HG03575 (cell line): ENCODE data around the gene POLR1A.
A peak's percentile ranks its signal among the peaks of the same experiment; 100 is the strongest.

Experiments used
- ATAC-seq: cut with Tn5 transposase; IDR thresholded peaks from one replicate; pipeline ENCODE4 v1.9.1; 2021; ENCODE audit not compliant: unreplicated experiment, insufficient number of reproducible peaks, low FRiP score; ENCODE audit errors: extremely low read depth

The POLR1A gene

GRCh38 chr2:86105252-86105968, at the start of gene POLR1A:
Gene POLR1A, minus strand, starts transcription at chr2:86105886. Its CDS starts 110 bp downstream, at chr2:86105776.
- ATAC-seq = peak; percentile 31

- ATAC-seq = no peak
Measured at GRCh38 chr2:86150502-86150901, 44.8 kb upstream of the POLR1A start.

DNA sequence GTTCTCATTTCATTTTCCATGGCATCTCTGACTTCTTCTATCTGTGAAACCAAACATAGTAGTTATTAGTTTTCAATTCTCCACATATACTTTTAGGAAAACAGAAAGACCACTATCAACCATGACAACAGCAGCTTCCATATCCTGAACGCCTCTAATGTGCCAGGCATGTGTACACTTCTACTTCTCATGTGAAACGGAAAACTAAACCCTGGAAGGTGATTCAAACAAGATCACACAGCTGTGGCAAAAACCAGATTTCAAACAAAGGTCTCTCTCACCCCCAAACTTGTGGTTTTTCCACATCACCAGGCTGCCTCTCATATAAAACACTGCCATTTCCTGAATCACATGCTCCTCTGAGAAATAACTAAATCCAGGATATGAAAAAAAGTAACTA, 42.1 kb upstream of the POLR1A start:
- ATAC-seq = no peak

DNA sequence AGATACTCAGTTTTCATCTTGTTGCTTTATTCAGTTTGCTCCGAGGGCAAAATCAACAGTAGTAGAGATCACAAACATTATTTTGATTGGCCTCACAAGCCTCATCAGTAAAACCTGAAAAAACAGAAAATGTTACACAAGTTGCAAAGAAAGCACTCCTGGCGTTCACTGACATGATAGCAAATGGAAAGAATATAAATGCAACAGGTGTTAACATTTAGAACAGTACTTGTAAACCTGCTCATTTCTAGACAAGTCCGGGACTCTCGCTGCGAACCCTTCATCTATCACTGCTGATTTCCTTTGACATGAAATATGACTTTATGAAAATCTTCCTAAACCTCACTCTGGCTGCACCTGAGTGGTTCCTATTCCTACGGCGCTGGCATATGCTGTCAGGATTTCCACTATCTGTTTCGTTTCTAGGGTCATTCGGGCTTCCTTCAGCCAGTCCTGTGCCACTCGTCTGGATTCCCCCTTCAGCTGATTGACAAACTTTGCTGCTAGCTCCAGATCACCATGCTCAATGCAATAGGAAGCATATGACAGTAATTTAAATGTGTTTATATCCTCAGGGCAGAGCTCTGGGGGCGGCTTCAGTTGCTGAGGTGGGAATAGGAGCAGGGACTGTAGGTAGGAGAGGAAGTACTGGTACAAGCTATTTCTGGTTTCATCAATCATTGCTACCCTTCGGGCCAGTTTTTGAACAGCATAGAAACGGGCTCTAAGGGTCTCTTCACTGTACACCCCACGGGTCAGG, 38.4 kb upstream of the POLR1A start:
- no peak for ATAC-seq

DNA sequence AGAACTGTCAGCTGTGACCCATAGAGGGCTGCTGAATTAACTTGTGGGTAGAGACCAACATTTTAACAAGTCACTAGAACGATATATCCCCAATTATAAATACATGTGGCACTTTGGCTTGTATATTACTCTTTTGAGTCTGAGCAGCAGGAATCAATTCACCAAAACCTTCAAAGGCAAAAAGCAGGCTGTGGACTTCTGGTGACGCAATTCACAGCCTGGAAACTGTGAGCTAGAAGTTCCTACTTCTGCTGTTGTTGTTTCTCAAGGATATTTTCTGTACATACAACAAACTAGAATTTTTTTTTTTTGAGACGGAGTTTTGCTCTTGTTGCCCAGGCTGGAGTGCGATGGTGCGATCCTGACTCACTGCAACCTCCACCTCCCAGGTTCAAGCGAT, 37.6 kb upstream of the POLR1A start:
- ATAC-seq = no peak

GRCh38 chr2:86142436-86143257, 37.0 kb upstream of the POLR1A start:
- ATAC-seq = no peak

GRCh38 chr2:86140969-86141392, 35.3 kb upstream of the POLR1A start:
- ATAC-seq = no peak

- no peak for ATAC-seq
Measured at GRCh38 chr2:86139981-86140380, 34.3 kb upstream of the POLR1A start.

DNA sequence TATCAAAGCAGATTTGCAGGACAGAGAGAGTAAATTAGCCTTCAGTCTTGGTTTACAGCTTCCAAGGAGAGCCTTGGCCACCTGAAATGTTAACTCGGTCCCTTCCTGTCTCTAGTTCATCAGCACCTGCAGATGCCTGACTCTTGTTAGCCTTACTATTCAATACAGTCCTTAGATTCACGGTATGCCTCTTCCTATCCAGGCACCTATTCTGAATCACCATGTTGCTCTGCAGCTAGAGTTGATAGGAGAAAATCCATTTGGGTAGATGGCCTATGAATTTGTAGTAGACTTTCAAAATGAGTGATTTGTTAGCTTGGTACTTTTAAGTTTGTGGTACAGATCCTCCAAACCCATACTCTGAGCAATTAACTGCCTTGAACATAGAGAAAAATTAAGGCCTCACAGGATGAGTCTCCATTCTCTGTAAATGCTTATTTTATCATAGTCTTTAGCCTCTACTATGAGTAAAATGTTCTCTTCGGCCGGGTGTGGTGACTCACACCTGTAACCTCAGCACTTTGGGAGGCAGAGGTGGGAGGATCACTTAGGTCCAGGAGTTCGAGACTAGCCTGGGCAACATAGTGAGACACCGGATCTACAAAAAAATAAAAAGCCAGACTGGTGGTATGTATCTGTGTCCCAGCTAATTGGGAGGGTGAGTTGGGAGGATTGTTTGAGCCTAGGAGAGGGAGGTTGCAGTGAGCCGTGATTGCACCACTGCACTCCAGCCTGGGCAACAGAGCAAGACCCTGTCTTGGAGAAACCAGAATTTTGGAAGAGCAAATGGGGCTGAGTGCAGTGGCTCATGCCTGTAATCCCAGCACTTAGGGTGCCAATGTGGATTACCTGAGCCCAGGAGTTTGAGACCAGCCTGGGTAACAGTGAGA, 33.3 kb upstream of the POLR1A start:
- no peak for ATAC-seq

DNA sequence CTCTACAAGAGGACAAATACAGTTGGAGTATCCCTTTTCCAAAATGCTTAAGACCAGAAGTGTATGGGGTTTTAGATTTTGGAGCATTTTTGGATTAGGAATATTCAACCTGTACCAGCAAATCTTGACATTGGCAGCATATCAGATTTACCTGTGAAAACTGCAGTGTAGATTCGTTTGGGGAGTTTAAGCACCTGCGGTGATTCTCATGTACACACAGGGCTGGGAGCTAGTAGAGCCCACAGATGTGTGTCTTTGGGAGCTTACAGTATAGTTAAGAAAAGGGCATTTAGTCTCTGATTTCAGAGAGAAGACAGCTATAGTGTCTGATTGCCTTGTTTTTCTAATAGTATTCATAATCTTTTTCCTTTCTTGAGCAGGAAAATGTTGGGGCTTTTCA, 30.5 kb upstream of the POLR1A start:
- no peak for ATAC-seq

DNA sequence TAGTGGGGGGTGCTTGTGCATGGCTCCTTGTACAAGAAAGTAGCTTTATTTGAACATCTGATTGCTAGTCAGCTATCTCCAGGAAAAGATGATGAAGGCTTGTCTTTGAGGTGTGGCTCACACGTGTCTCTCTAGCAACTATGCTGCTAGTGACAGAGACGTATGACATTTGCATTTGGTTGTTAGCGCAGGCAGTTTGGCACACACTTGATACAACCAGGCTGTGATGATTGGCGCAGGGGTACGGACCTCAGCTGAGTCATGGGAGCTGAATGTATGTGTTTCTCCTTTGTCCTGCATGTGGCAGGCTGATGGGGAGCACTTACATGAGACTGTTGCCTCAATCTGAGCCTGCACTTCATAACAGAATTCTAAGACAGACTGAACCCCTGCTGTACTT, 30.0 kb upstream of the POLR1A start:
- ATAC-seq = no peak

DNA sequence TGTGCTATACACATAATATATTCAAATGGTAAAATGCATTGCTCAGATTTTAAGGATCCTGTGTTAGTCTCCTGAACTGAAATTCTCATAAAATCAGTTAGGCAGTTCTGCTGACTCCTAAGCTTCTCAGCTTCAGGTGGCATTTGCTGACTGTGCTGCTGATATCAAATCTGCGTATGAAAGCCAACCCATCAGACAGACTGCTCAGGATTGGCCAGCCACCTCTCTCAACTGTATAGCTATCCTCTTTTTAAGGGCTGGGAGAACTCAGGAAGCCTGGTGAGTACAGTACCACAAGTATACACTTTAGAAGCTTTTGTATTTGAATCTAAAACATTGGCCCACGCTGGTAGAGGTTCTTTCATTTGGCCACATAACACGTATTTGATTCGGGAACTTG, 29.0 kb upstream of the POLR1A start:
- ATAC-seq = no peak

DNA sequence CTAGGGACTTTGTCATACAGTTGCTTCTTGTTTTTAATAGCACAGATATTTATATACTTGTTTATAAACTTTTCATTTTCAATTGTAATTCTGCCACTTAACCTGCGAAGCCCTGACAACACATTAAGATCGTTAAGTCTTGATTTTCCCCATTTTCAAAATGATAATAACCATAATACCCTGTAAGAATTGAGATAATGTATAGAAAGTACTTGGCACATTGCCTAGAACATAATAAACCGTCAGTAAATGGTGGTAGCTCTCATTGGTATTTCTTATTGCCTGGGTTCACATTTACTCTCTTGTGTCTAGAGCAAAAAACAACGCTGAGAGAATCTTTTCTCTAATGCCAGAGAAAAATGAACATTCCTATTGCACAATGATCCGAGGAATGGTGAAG, 19.0 kb upstream of the POLR1A start:
- ATAC-seq = no peak

GRCh38 chr2:86123328-86123925, 17.7 kb upstream of the POLR1A start:
- ATAC-seq = no peak

DNA sequence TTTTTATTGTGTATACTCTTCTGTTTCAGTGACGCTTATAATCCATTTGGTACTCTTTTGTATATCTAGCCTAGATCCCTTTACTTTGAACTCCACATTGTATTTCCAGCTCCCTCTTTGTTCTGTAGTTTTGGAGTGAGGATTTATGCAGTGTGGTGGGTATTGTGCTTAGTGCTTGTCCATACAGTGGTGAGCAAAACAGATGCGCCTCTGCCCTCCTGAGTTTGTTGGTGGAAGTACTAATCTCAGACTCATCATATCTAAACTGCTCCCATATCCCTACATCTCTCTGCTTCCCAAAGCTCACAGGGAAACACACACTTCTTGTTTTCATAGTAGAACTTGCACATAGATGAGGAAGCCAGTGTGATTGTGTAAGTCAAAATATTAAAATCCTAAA, 12.4 kb upstream of the POLR1A start:
- no peak for ATAC-seq

GRCh38 chr2:86107031-86107430, 1.3 kb upstream of the POLR1A start:
- no peak for ATAC-seq

- peak; percentile 49 for ATAC-seq
Measured at GRCh38 chr2:86105969-86106945, 571 bp upstream of the POLR1A start, which contains the start of gene PTCD3. Gene PTCD3, plus strand, starts transcription at chr2:86106235. Its CDS starts 13 bp downstream, at chr2:86106248.
